ENCODE results near the gene KRT34.
A peak's percentile ranks its signal among the peaks of the same experiment; 100 is the strongest.
"Not testable (repeated sequence)": the region's sequence is repeated elsewhere in the genome, so short reads cannot be mapped to it uniquely, and the experiment has no call there.

The KRT34 gene

DNA sequence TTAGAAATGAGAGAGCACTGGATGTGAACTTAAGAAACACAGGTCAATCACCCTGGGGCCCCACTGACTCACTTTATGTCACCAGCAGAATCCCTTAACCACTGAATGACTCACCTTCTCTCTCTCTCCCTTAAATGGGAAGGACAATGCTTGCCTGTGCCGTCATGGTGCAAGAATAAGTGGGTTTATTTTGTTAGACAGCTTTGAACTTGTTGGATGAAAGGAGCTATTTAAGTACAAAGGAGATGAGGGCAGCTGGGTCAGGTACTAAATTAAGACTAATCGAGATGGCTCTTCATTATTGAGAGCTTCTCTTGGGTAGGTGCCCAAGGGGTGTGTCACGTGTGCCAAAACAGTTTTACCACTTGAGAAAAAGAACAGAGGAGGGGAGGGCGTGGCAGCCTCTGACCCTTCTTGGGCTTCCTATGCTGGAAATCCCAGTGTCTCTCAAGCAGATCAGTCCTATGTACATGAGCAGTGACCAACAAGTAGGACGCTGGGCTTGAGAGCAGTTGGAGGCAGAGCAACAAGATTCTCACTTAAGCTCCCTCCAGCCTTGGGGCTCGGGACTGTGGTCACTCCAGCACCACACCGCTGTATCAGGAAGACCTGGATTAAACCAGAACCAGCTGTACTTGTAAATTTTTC is 22.0 kb upstream of the KRT34 start:
- peak; percentile 26 to 54 for DNase-seq (ENCODE audit: low read depth in 2 of 2)

DNA sequence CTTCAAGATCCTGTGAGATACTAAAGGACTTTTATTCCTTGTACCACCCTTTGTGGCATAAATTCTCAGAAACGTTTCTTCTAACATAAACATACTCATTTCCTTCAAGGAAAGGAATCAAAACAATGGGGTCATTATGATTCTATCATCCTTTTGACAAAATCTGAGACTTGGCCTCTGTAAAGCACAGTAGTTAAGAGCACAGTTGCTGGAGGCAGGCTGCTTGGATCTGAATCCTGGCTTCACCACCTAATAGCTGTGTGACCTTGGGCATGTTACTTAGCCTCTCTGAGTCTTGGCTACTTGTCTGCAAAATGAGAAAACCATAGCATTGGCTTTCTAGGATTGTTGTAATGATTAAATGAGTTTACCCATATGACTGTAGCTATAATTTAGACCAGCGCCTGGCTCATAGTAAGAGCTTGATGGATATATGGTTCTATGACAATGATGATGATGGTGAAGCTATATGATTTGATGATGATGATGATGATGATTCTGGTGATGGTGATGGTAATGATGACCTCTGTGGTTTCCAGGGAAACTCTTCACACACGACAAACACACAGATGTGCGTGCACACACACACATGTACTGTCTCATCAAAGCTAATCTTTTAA is 21.4 kb upstream of the KRT34 start:
- DNase-seq (ENCODE audit: low read depth in 2 of 2) = no peak

- no peak for DNase-seq (ENCODE audit: low read depth in 2 of 2)
Measured at GRCh38 chr17:41402161-41402560, 20.1 kb upstream of the KRT34 start.

DNA sequence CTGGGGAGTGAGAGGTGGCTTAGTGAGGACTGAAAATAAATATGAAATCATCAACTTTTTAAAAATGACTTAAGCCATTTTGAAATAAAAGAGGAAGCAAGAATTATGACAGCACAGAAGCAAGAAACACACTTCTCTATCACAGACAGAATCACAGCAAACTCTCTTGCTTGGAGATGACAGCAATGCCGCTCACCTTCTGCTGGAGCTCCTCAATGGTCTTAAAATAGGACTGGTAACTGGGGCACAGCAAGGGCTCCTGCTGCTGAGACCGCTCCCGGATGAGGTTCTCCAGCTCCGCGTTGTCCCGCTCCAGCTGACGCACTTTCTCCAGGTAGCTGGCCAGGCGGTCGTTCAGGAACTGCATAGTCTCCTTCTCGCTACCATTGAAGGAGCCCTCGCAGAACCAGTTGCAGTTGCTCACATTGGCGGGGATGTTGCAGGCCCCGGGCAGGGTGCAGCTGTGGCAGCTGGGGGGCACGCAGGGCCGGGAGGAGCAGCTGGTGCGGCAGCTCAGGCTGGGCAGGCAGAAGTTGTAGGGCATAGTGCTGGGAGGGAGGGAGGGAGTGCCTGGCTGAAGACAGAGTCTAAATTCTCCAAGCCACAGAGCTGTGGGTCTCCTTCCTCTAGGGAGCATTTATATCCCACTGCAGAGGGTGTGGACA is 15.0 kb upstream of the KRT34 start, which contains the start of gene KRT31:
Gene KRT31 (minus strand): TSS at position 613 of the 665 bp plus-strand sequence. CDS start 69 bp downstream, at position 544.
- no peak for DNase-seq (ENCODE audit: low read depth in 2 of 2)

GRCh38 chr17:41396340-41396739 is 14.2 kb upstream of the KRT34 start:
- DNase-seq (ENCODE audit: low read depth in 2 of 2) = no peak

GRCh38 chr17:41395611-41396010 is 13.5 kb upstream of the KRT34 start:
- no peak for DNase-seq (ENCODE audit: low read depth in 2 of 2)

GRCh38 chr17:41395044-41395443 is 12.9 kb upstream of the KRT34 start:
- DNase-seq (ENCODE audit: low read depth in 2 of 2) = not testable (repeated sequence)

- no peak for DNase-seq (ENCODE audit: low read depth in 2 of 2)
Measured at GRCh38 chr17:41394254-41394996, 12.3 kb upstream of the KRT34 start.

DNA sequence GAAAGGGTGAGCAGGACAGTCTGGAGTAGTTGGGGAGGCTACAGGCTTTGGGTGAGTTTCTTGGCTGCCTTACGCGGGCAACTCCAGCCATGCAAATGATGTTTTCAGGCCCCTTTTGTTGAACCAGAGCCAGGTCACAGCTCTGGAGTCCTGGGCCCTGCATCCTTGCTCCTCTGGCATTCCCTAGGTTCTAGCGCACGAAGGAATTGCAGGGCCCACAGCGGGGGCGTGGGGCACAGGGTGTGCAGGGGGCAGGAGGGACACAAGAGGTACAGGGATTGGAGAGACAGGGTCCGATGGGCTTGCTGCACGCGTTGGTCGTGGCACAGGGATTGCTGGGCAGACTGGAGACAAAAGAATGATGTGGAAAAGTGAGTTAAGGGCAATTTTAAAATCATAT is 11.7 kb upstream of the KRT34 start:
- no peak for DNase-seq (ENCODE audit: low read depth in 2 of 2)

GRCh38 chr17:41393294-41393693 is 11.2 kb upstream of the KRT34 start:
- DNase-seq (ENCODE audit: low read depth in 2 of 2) = no peak

- no peak for DNase-seq (ENCODE audit: low read depth in 2 of 2)
Measured at GRCh38 chr17:41392278-41392677, 10.2 kb upstream of the KRT34 start.

DNA sequence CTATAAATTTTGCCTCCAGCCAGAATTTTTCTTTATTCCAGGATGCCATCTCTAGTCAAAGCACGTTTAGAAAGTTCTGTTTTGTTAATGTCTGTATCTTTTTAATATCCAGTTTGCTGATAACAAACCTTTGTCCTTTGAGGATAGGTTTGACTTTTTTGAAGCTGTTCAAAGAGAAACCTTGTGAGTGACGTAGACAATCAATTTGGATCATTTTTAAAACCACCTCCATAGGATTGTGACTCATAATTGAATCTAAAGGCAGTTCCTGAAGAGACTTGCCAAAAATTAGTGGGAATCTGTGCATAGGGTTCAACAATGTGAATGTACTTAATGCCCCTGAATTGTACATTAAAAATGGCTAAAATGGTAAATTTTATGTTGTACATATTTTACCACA is 9.4 kb upstream of the KRT34 start:
- no peak for DNase-seq (ENCODE audit: low read depth in 2 of 2)

GRCh38 chr17:41390411-41390938 is 8.4 kb upstream of the KRT34 start:
- no peak for DNase-seq (ENCODE audit: low read depth in 2 of 2)

DNA sequence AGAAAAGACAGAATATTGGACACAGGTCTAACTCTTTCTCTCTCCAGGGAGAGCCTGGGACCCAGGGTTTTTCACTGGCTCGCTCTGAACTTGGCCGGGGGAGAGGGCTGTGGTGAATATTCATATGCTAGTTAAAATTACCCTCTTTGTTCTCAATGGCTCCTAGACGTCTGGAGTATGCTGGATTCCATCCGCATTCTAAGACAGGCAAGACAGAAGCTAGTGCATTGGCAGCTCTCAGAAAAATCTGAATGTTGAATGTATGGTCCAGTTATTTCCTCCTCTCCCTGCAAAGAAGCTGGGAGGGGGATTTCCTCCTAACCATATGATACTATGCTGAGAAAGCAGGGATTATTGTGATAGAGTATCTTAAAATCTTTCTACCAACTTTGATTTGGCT is 5.6 kb upstream of the KRT34 start:
- DNase-seq (ENCODE audit: low read depth in 2 of 2) = no peak

- DNase-seq (ENCODE audit: low read depth in 2 of 2) = no peak
Measured at GRCh38 chr17:41386227-41386626, 4.1 kb upstream of the KRT34 start.

DNA sequence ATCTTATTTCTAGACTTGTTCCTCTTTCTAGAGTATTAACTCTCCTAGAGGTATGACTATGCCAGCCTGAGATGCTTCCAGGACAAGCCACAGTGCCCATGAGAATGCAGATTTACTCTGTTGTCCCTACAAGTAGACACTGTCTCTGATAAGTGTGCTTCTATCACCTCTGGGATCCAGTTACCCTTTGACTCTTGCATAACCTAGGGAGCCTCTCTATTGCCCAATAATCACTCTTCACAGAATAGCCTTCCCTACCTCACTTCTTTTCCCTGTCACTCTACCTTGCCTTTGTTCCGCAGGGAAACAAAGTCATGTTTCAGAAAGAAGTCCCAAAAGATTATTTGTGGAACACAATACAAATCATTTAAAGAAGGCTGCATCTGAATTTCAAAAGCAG is 1.6 kb upstream of the KRT34 start:
- DNase-seq (ENCODE audit: low read depth in 2 of 2) = no peak

- no peak for DNase-seq (ENCODE audit: low read depth in 2 of 2)
Measured at GRCh38 chr17:41382394-41382793, 288 bp upstream of the KRT34 start.

- not testable (repeated sequence) for DNase-seq (ENCODE audit: low read depth in 2 of 2)
Measured at GRCh38 chr17:41380091-41380490, 2.0 kb downstream of the KRT34 start.

DNA sequence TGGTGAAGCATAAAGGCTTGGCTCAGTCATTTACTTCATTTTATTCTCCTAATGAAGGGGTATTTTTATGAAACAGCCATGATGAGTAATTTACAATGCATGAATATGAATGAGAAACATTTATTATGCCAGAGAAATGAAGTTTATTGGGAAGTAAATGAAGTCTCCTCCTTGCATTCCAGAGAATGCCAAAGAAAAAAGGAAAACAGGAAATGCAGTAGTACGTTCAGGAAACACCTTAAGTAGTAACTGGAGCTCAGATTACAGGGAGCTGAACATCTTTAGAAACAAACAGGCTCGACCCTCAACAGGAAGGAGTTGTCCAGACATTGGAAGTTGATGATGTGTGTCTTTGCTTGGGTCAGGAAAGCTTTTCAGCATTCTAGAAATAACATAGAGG is 4.6 kb downstream of the KRT34 start:
- no peak for DNase-seq (ENCODE audit: low read depth in 2 of 2)

DNA sequence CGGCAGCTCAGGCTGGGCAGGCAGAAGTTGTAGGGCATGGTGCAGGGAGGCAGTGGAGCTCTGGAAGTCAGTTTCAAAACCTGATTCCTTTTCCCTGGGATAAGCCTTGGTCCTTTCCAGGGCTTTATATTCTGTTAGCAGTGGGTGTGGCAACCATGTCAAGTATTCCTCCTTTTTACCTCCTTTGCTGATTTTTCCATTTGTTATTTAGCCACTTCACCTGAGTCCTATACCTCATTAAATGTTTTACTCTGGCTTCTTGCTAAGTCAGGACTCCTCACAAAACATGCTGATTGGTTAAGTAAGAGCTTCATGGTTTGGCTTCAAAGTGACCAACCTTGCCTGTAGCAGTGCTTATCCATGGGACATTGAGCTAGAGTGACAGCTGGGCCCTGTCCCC is 12.4 kb downstream of the KRT34 start, which contains the start of gene KRT33B:
Gene KRT33B (minus strand): TSS at position 101 of the 400 bp plus-strand sequence. CDS start 63 bp downstream, at position 38.
- no peak for DNase-seq (ENCODE audit: low read depth in 2 of 2)

DNA sequence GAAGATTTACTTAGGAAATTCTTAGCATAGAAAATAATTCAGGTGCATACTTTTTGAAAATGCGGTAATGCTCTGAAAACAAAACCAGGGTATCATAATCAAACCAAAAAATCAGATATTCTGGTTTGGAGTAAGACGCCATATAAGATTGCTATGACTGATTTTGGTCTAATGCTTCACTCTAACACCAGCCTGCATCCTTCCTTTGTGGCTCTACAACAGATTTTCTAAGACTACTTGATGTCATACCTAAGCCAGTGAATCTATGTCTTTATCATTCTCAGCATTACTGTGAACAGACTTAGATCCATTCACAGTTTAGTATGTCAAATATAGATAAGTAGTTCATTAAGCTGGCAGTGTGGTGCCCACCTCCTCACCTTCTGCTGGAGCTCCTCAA is 13.1 kb downstream of the KRT34 start:
- no peak for DNase-seq (ENCODE audit: low read depth in 2 of 2)

Data from stimulated activated CD4-positive, alpha-beta T cell treated with anti-CD3 and anti-CD28 coated beads, Interleukin-12 subunit alpha, Interleukin-12 subunit beta, amount 100 ng/mL, for 24 hours (primary cell).